HEK293T (cell line): ENCODE measurements around the gene ENO2.
"Not testable (repeated sequence)": the region's sequence is repeated elsewhere in the genome, so short reads cannot be mapped to it uniquely, and the experiment has no call there.

ENCODE experiments used
- ARNT ChIP-seq: fragments of 450-650 bp; IDR thresholded peaks from 2 replicates; pipeline ENCODE4 v1.6.1; 2017; ENCODE audit warnings: mild to moderate bottlenecking
- BHLHE40 ChIP-seq: fragments of 450-650 bp; IDR thresholded peaks from 2 replicates; pipeline ENCODE4 v1.6.1; 2016; ENCODE audit warnings: mild to moderate bottlenecking, moderate library complexity, borderline replicate concordance
- CTBP1 ChIP-seq: fragments of 450-650 bp; IDR thresholded peaks from 2 replicates; pipeline ENCODE4 v1.6.1; 2016; ENCODE audit warnings: borderline replicate concordance
- ELF4 ChIP-seq: fragments of 450-650 bp; IDR thresholded peaks from 2 replicates; pipeline ENCODE4 v1.6.1; 2017; ENCODE audit warnings: antibody characterized with exemption
- FOXA1 ChIP-seq: fragments of 450-650 bp; IDR thresholded peaks from 2 replicates; pipeline ENCODE4 v1.6.1; 2016; ENCODE audit warnings: mild to moderate bottlenecking
- FOXK2 ChIP-seq: fragments of 450-650 bp; IDR thresholded peaks from 2 replicates; pipeline ENCODE4 v1.6.1; 2016; ENCODE audit warnings: mild to moderate bottlenecking
- FOXM1 ChIP-seq: fragments of 450-650 bp; IDR thresholded peaks from 2 replicates; pipeline ENCODE4 v1.6.1; 2017; ENCODE audit warnings: mild to moderate bottlenecking, borderline replicate concordance
- L3MBTL2 ChIP-seq: fragments of 450-650 bp; conservative IDR thresholded peaks from 2 replicates; pipeline ENCODE4 v1.6.1; 2016; ENCODE audit warnings: mild to moderate bottlenecking
- PKNOX1 ChIP-seq: fragments of 450-650 bp; IDR thresholded peaks from 2 replicates; pipeline ENCODE4 v1.6.1; 2016
- SP1 ChIP-seq: fragments of 450-650 bp; IDR thresholded peaks from 2 replicates; pipeline ENCODE4 v1.6.1; 2017
- SUZ12 ChIP-seq: fragments of 450-650 bp; IDR thresholded peaks from 2 replicates; pipeline ENCODE4 v1.6.1; 2016; ENCODE audit warnings: mild to moderate bottlenecking
- TARDBP ChIP-seq: fragments of 450-650 bp; IDR thresholded peaks from 2 replicates; pipeline ENCODE4 v1.6.1; 2016
- ZNF384 ChIP-seq: fragments of 450-650 bp; IDR thresholded peaks from 2 replicates; pipeline ENCODE4 v1.6.1; 2016

- TF ChIP-seq ZNF384, CTBP1, FOXK2, ARNT, TARDBP, SP1, FOXM1, FOXA1, BHLHE40, ELF4, L3MBTL2, SUZ12, PKNOX1: not testable (repeated sequence)
Measured at GRCh38 chr12:6879824-6880223, 34.6 kb upstream of the ENO2 start.
